Left colon (tissue), 2 donors: ENCODE measurements around the gene FRS3. TPM values are rescaled to one million over a fixed set of nuclear protein-coding genes. Genes with fewer than 3 reads are reported as not detected.
A peak's percentile ranks its signal among the peaks of the same experiment; 100 is the strongest.
"Not testable (repeated sequence)": the region's sequence is repeated elsewhere in the genome, so short reads cannot be mapped to it uniquely, and the experiment has no call there.

ENCODE experiments used
- ATAC-seq: fragments of 200-7000 bp; cut with Tn5 transposase; one replicate; pipeline ENCODE4 v1.9.1; 2020; ENCODE audit warnings: mild to moderate bottlenecking, moderate library complexity
- DNase-seq, 2 donors: peaks; one replicate each; pipeline ENCODE4 v3.0.0-alpha.2; 2020
- intact Hi-C, 2 donors: fragments of 100-400 bp; cut with DNase I in 1 of 2; cut with micrococcal nuclease in 1 of 2; formaldehyde crosslinking; loops; one replicate each; pipeline versions ENCODE4 v1.11.2 to v1.14.0; 2022; cut with DNase I, micrococcal nuclease
- total RNA-seq, 2 donors: library from RNA; stranded (reverse); fragmentation: NEBNext Ultra II Directional; extraction: Animal tissue kit (Norgen Biotek cat#: 25700); gene quantifications; one replicate each; pipeline ENCODE4 v1.2.1, GENCODE V29; 2021
- donor health status: DM: no; HTN: no; CAD: no.
- donor health status: DM: yes; HTN: yes; CAD: no.

Gene FRS3
- total RNA-seq, 2 donors from 2014 or later, result 3.3 to 4.4 TPM

- ATAC-seq, result no peak
- DNase-seq, result no peak
- intact Hi-C loops, result no loop called here
These were observed 4.3 kb downstream of the FRS3 start for GRCh38 chr6:41775293-41775882.

- DNase-seq (no peak), ATAC-seq (no peak)
- intact Hi-C loops, result no loop called here
These were observed 4.9 kb downstream of the FRS3 start for GRCh38 chr6:41774841-41775240.

- ATAC-seq (no peak), DNase-seq (no peak)
- intact Hi-C loops, result no loop called here
These were observed 8.4 kb downstream of the FRS3 start for GRCh38 chr6:41771058-41771983.

GRCh38 chr6:41770381-41771057 lies 9.2 kb downstream of the FRS3 start:
- DNase-seq, result peak in 1 of 2 donors; percentile 18
- no peak for ATAC-seq
- intact Hi-C loops, result no loop called here

GRCh38 chr6:41769376-41769775 lies 10.3 kb downstream of the FRS3 start:
- intact Hi-C loops, result no loop called here
- no peak for ATAC-seq
- DNase-seq, result no peak

- intact Hi-C loops, result no loop called here
- DNase-seq (peak; percentile 40 to 63), ATAC-seq (peak; percentile 85)
These were observed 11.0 kb downstream of the FRS3 start for GRCh38 chr6:41768545-41769308.

- ATAC-seq (peak; percentile 78), DNase-seq (peak; percentile 43 to 51)
- intact Hi-C loops, result no loop called here
These were observed 12.4 kb downstream of the FRS3 start for GRCh38 chr6:41767112-41767833.

GRCh38 chr6:41766043-41766664 lies 13.5 kb downstream of the FRS3 start:
- intact Hi-C loops, ATAC-seq: not testable (repeated sequence)

GRCh38 chr6:41763470-41763869 lies 16.2 kb downstream of the FRS3 start:
- DNase-seq, result no peak
- intact Hi-C loops, result no loop called here
- ATAC-seq, result no peak

More at GRCh38 chr6:41766043-41766664, 13.5 kb downstream of the FRS3 start:
- DNase-seq, result not testable (repeated sequence)

GRCh38 chr6:41759905-41760579 lies 19.7 kb downstream of the FRS3 start:
- no peak for DNase-seq
- no peak for ATAC-seq
- intact Hi-C loops, result no loop called here

- intact Hi-C loops, result no loop called here
- DNase-seq (no peak), ATAC-seq (no peak)
These were observed 20.4 kb downstream of the FRS3 start for GRCh38 chr6:41759106-41759904.

- ATAC-seq (no peak), DNase-seq (no peak)
- intact Hi-C loops, result no loop called here
These were observed 21.1 kb downstream of the FRS3 start for GRCh38 chr6:41758641-41759035.

- no peak for DNase-seq
- intact Hi-C loops, result no loop called here
- no peak for ATAC-seq
These were observed 21.6 kb downstream of the FRS3 start for GRCh38 chr6:41757931-41758640.

GRCh38 chr6:41757271-41757670 lies 22.4 kb downstream of the FRS3 start:
- no peak for DNase-seq
- intact Hi-C loops, result no loop called here
- ATAC-seq, result no peak

GRCh38 chr6:41756354-41756753 lies 23.3 kb downstream of the FRS3 start:
- no peak for ATAC-seq

GRCh38 chr6:41755895-41756294 lies 23.8 kb downstream of the FRS3 start:
- intact Hi-C loops, result no loop called here
- ATAC-seq (no peak), DNase-seq (no peak)

More at GRCh38 chr6:41756354-41756753, 23.3 kb downstream of the FRS3 start:
- no peak for DNase-seq
- intact Hi-C loops, result no loop called here
